WTC11 (cell line): ENCODE data around the gene GALNT5. TPM values are rescaled to one million over a fixed set of nuclear protein-coding genes. Genes with fewer than 3 reads are reported as not detected.

ENCODE experiments used
- ATAC-seq: fragments of 200-7000 bp; cut with Tn5 transposase; 2 replicates; pipeline ENCODE4 v1.10.0; 2021; ENCODE audit warnings: mild to moderate bottlenecking, moderate library complexity
- CTCF ChIA-PET: fragments of 300-600 bp; sonication (Branson Sonifier 250); formaldehyde crosslinking; loops from one replicate; lab custom pipeline; 2021; ENCODE audit warnings: antibody characterized with exemption; lab: Charles Lee
- POLR2A ChIA-PET: fragments of 350-600 bp; sonication (Branson Sonifier 250); formaldehyde crosslinking; loops from one replicate; lab custom pipeline; 2021; ENCODE audit warnings: antibody characterized with exemption; lab: Charles Lee
- DNase-seq: peaks from one replicate; pipeline ENCODE4 v3.0.0; 2021; ENCODE audit warnings: low spot score
- H3K27ac Mint-ChIP-seq: 2 replicates; pipeline ENCODE4 v1.8.0; 2021; ENCODE audit warnings: mixed read lengths
- H3K27me3 Mint-ChIP-seq: 2 replicates; pipeline ENCODE4 v1.8.0; 2021; ENCODE audit warnings: low read depth, mild to moderate bottlenecking, moderate library complexity, mixed read lengths
- H3K36me3 Mint-ChIP-seq: 2 replicates; pipeline ENCODE4 v1.8.0; 2021; ENCODE audit warnings: mixed read lengths
- H3K4me1 Mint-ChIP-seq: 2 replicates; pipeline ENCODE4 v1.8.0; 2022; ENCODE audit warnings: mixed read lengths
- H3K4me3 Mint-ChIP-seq: 2 replicates; pipeline ENCODE4 v1.8.0; 2021; ENCODE audit warnings: mild to moderate bottlenecking, moderate library complexity, mixed read lengths
- H3K9me3 Mint-ChIP-seq: 2 replicates; pipeline ENCODE4 v1.8.0; 2021; ENCODE audit warnings: mixed read lengths
- AFF4 ChIP-seq: sonication (generic); formaldehyde crosslinking; IDR thresholded peaks from 2 replicates; pipeline ENCODE4 v1.8.1; 2023; ENCODE audit warnings: mild to moderate bottlenecking, missing genetic modification reagents, borderline replicate concordance
- AR ChIP-seq: fragments of 250-450 bp; sonication (Bioruptor Pico); IDR thresholded peaks from 2 replicates; pipeline ENCODE4 v1.9.0; 2021; ENCODE audit warnings: mild to moderate bottlenecking
- E2F1 ChIP-seq: sonication (generic); formaldehyde crosslinking; IDR thresholded peaks from 2 replicates; pipeline ENCODE4 v1.8.0; 2022; ENCODE audit warnings: mild to moderate bottlenecking, missing genetic modification reagents
- ETV6 ChIP-seq: sonication (generic); formaldehyde crosslinking; IDR thresholded peaks from 2 replicates; pipeline ENCODE4 v1.8.1; 2022; ENCODE audit warnings: mild to moderate bottlenecking, missing genetic modification reagents
- GTF2I ChIP-seq: fragments of 250-450 bp; sonication (Bioruptor Pico); conservative IDR thresholded peaks from 2 replicates; pipeline ENCODE4 v1.4.0; 2021; ENCODE audit warnings: mild to moderate bottlenecking
- IRF1 ChIP-seq: sonication (generic); formaldehyde crosslinking; IDR thresholded peaks from 2 replicates; pipeline ENCODE4 v1.8.0; 2023; ENCODE audit warnings: missing genetic modification reagents
- IRF2 ChIP-seq: sonication (generic); formaldehyde crosslinking; IDR thresholded peaks from 2 replicates; pipeline ENCODE4 v1.8.0; 2022; ENCODE audit warnings: low read depth, missing genetic modification reagents, borderline replicate concordance
- MLX ChIP-seq: sonication (generic); formaldehyde crosslinking; IDR thresholded peaks from 2 replicates; pipeline ENCODE4 v1.8.1; 2023; ENCODE audit warnings: mild to moderate bottlenecking, missing genetic modification reagents, moderate library complexity
- MYBL2 ChIP-seq: sonication (generic); formaldehyde crosslinking; IDR thresholded peaks from 2 replicates; pipeline ENCODE4 v1.8.1; 2023; ENCODE audit warnings: mild to moderate bottlenecking, moderate library complexity, missing genetic modification reagents
- NFE2L1 ChIP-seq: sonication (generic); formaldehyde crosslinking; IDR thresholded peaks from 2 replicates; pipeline ENCODE4 v1.8.1; 2023; ENCODE audit warnings: missing genetic modification reagents
- PREB ChIP-seq: sonication (generic); formaldehyde crosslinking; IDR thresholded peaks from 2 replicates; pipeline ENCODE4 v1.8.1; 2022; ENCODE audit warnings: mild to moderate bottlenecking, missing genetic modification reagents, moderate library complexity, borderline replicate concordance
- PRRX2 ChIP-seq: fragments of 250-450 bp; sonication (Bioruptor Pico); IDR thresholded peaks from 2 replicates; pipeline ENCODE4 v1.8.0; 2021; ENCODE audit warnings: mild to moderate bottlenecking
- RELA ChIP-seq: sonication (generic); formaldehyde crosslinking; IDR thresholded peaks from 2 replicates; pipeline ENCODE4 v1.8.1; 2022; ENCODE audit warnings: missing genetic modification reagents, mild to moderate bottlenecking, borderline replicate concordance
- TCF7 ChIP-seq: sonication (generic); formaldehyde crosslinking; IDR thresholded peaks from 2 replicates; pipeline ENCODE4 v1.8.0; 2022; ENCODE audit warnings: mild to moderate bottlenecking, low read depth, missing genetic modification reagents, moderate library complexity
- TEAD4 ChIP-seq: sonication (generic); formaldehyde crosslinking; IDR thresholded peaks from 2 replicates; pipeline ENCODE4 v1.8.0; 2022; ENCODE audit warnings: mild to moderate bottlenecking, missing genetic modification reagents
- USF1 ChIP-seq: sonication (generic); formaldehyde crosslinking; IDR thresholded peaks from 2 replicates; pipeline ENCODE4 v1.8.0; 2022; ENCODE audit warnings: mild to moderate bottlenecking, missing genetic modification reagents
- ZNF121 ChIP-seq: sonication (generic); formaldehyde crosslinking; IDR thresholded peaks from 2 replicates; pipeline ENCODE4 v1.8.0; 2023; ENCODE audit warnings: missing genetic modification reagents
- ZNF396 ChIP-seq: fragments of 250-450 bp; sonication (Bioruptor Pico); IDR thresholded peaks from 2 replicates; pipeline ENCODE4 v1.8.0; 2021; ENCODE audit warnings: mild to moderate bottlenecking, moderate library complexity, borderline replicate concordance
- ZSCAN18 ChIP-seq: fragments of 250-450 bp; sonication (Bioruptor Pico); IDR thresholded peaks from 2 replicates; pipeline ENCODE4 v2.1.2; 2022; ENCODE audit warnings: mild to moderate bottlenecking, moderate library complexity
- total RNA-seq: library from RNA; stranded (reverse); gene quantifications from 3 replicates; pipeline ENCODE4 v1.2.3, GENCODE V29; 2021

The GALNT5 gene
- total RNA-seq, 1 experiment from 2014 or later, result 0.17 TPM

- ChIA-PET CTCF (no interaction called here), POLR2A (no interaction called here)
- peaks cover 44% of the 10 kb centered on the region for H3K9me3 Mint-ChIP-seq
- no peak overlapping the region for H3K27ac Mint-ChIP-seq
- ATAC-seq, result no peak
- H3K36me3 Mint-ChIP-seq, result peaks cover 28% of the 10 kb centered on the region
- no peak overlapping the region for H3K4me3 Mint-ChIP-seq
- peaks cover 9% of the 10 kb centered on the region for H3K4me1 Mint-ChIP-seq
- DNase-seq, result no peak
- no peak for TF ChIP-seq IRF1
- no peak for TF ChIP-seq E2F1 (CRISPR knock-in tag)
- TF ChIP-seq TEAD4 (CRISPR knock-in tag), result no peak
- TF ChIP-seq GTF2I (CRISPR knock-in tag), result no peak
- TF ChIP-seq PRRX2, result no peak
- no peak for TF ChIP-seq PREB (CRISPR knock-in tag)
- no peak for TF ChIP-seq ZNF121 (CRISPR knock-in tag)
- TF ChIP-seq USF1 (CRISPR knock-in tag), result no peak
- no peak for TF ChIP-seq MYBL2 (CRISPR knock-in tag)
- TF ChIP-seq ZSCAN18 (CRISPR knock-in tag), result no peak
- no peak for TF ChIP-seq AR (CRISPR knock-in tag)
- no peak for TF ChIP-seq RELA (CRISPR knock-in tag)
- no peak for TF ChIP-seq NFE2L1 (CRISPR knock-in tag)
- TF ChIP-seq MLX (CRISPR knock-in tag), result no peak
- no peak for TF ChIP-seq IRF2
- TF ChIP-seq ZNF396, result no peak
- no peak for TF ChIP-seq AFF4 (CRISPR knock-in tag)
- no peak for TF ChIP-seq ETV6 (CRISPR knock-in tag)
- no peak for TF ChIP-seq TCF7 (CRISPR knock-in tag)
- H3K27me3 Mint-ChIP-seq, result no peaks in the 10 kb centered on the region
These were observed 106.2 kb downstream of the GALNT5 start for GRCh38 chr2:157363612-157364101.
